Measurements from ENCODE around the gene RDX. TPM values are rescaled to one million over a fixed set of nuclear protein-coding genes. Genes with fewer than 3 reads are reported as not detected.

RDX gene
- total and polyA plus RNA-seq, 2 of the 13 experiments (the other 11 are each of a cell fraction or from before 2014, with no cell fraction given) = 20.7 to 63.1 TPM

GRCh38 chr11:110141812-110142211 is 154.6 kb downstream of the RDX start (continued):
- TF ChIP-seq ZHX1 (CRISPR knock-in tag; IDR thresholded peaks at IDR 0.05; ENCODE audit: low read depth) (no peak), SCMH1 (CRISPR knock-in tag; IDR thresholded peaks at IDR 0.05; ENCODE audit: borderline replicate concordance) (no peak), ZNF737 (CRISPR knock-in tag; IDR thresholded peaks at IDR 0.05; ENCODE audit: borderline replicate concordance) (no peak), ZNF749 (CRISPR knock-in tag; IDR thresholded peaks at IDR 0.05; ENCODE audit: borderline replicate concordance) (no peak), ZBTB21 (CRISPR knock-in tag; IDR thresholded peaks at IDR 0.05) (no peak)

GRCh38 chr11:110134110-110134509 is 162.3 kb downstream of the RDX start:
- intact Hi-C loops (cut with micrococcal nuclease; ENCODE audit: unreplicated experiment) (no loop called here), in situ Hi-C loops (cut with HindIII; ENCODE audit: extremely low pct_ligation_motif_present, low pct_unique_long_range_greater_than_20kb) (no loop called here)
- DNase-seq (ENCODE audit: low spot score) (no peak), FAIRE-seq (no peak), ATAC-seq (no peak)
- Histone ChIP-seq H3K9ac (ENCODE audit: insufficient read depth, low read depth, low read length) (no peak overlapping the region), H3K27ac (ENCODE audit: extremely low read length, insufficient read depth, low read length) (no peak overlapping the region), H3K36me3 (replicated peaks in 1 of 2; ENCODE audit: control insufficient read depth in 1 of 2, insufficient read depth in 2 of 2, low read length in 2 of 2) (no peaks in the 10 kb centered on the region), H3K27me3 (ENCODE audit: control insufficient read depth in 1 of 2, insufficient read depth in 2 of 2, low read length in 2 of 2) (no peaks in the 10 kb centered on the region), H3K4me1 (ENCODE audit: insufficient read depth, low read length) (no peaks in the 10 kb centered on the region), H2AFZ (ENCODE audit: low read length) (no peak overlapping the region), H3K4me3 (replicated peaks in 1 of 3; ENCODE audit: insufficient read depth in 1 of 3, low read depth in 2 of 3, low read length in 3 of 3) (no peak overlapping the region), H3K9me3 (ENCODE audit: low read length) (no peaks in the 10 kb centered on the region), H3K79me2 (ENCODE audit: insufficient read depth, low read length) (no peaks in the 10 kb centered on the region), H3K4me2 (ENCODE audit: low read depth, low read length) (no peak overlapping the region), H4K20me1 (ENCODE audit: insufficient read depth, low read length) (no peaks in the 10 kb centered on the region)
- ChIA-PET CTCF (ENCODE audit: low intra/inter-chr PET ratio, low total read pairs) (no interaction called here), POLR2A (no interaction called here)
- whole genome bisulfite sequencing (ENCODE audit: low lambda C conversion rate) = 96% methylated on average over 6 of the region's 6 CpGs
- no TSS peak for BruUV-seq (replicated peaks)
- TF ChIP-seq MIXL1 (CRISPR knock-in tag; IDR thresholded peaks at IDR 0.05) (no peak), ZNF7 (CRISPR knock-in tag; IDR thresholded peaks at IDR 0.05) (no peak), ARID4A (CRISPR knock-in tag; IDR thresholded peaks at IDR 0.05; ENCODE audit: borderline replicate concordance) (no peak), ZNF609 (CRISPR knock-in tag; IDR thresholded peaks at IDR 0.05; ENCODE audit: borderline replicate concordance) (no peak), ZNF784 (CRISPR knock-in tag; IDR thresholded peaks at IDR 0.05; ENCODE audit: borderline replicate concordance) (no peak)

All from HepG2 (cell line).